ENCODE results near the gene ITCH. TPM values are rescaled to one million over a fixed set of nuclear protein-coding genes. Genes with fewer than 3 reads are reported as not detected.
"Not testable (repeated sequence)": the region's sequence is repeated elsewhere in the genome, so short reads cannot be mapped to it uniquely, and the experiment has no call there.

The ITCH gene
- total RNA-seq, 2 experiments from 2014 or later = 42.3 to 45.2 TPM

DNA sequence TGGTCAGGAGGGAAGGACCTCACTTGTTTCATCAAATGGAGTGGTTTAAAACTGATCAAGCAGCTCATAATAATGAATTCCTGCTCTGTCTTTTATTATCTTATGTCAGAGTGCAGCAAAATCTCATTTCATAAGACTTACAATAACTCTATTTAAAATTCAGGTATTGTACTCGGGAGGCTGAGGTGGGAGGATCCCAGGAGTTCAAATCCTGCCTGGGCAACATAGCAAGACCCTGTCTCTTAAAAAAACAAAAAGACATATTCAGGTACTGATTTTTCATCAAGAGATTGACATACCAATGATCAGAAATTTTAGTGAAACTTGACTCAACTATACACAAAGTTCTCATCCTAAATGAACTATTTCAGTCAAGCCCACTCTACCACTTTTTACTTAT, 147.5 kb downstream of the ITCH start:
- no peaks in the 10 kb centered on the region for H3K36me3 Mint-ChIP-seq
- ChIA-PET POLR2A (no interaction called here), CTCF (interaction anchor here (2.0 kb wide), 1 partner anchor 198 kb away, joined by 9 read pairs; no protein-coding TSS in a partner anchor)
- intact Hi-C loops (cut with micrococcal nuclease) = loop anchor here (10.0 kb wide), 1 partner anchor 516 kb away; the partner anchor contains the start of gene RALY
- no peak for DNase-seq
- no peak overlapping the region for H3K27ac Mint-ChIP-seq
- H3K9me3 Mint-ChIP-seq = no peaks in the 10 kb centered on the region
- H3K27me3 Mint-ChIP-seq = no peaks in the 10 kb centered on the region
- no peak overlapping the region for H3K4me3 Mint-ChIP-seq
- peaks cover 17% of the 10 kb centered on the region for H3K4me1 Mint-ChIP-seq (ENCODE audit: low read depth)

DNA sequence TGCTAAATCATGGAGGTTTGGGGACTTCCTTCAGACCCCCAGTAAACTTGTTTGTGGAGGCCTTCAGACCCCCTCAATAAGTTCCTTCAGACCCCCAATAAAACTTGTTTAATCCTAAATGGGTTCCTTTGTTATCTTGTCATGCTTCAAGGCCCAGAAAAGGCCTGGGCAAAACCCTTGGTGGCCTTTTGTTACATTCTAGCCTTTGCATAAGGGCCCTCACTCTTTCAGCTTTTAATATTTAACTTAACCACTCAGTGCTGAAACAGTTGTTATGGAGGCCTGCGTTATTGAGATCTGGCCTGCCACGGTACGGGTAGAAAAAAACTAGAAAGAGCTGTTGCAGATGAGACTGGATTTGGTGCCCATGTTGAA, 148.8 kb downstream of the ITCH start:
- no peaks in the 10 kb centered on the region for H3K9me3 Mint-ChIP-seq
- no peak overlapping the region for H3K27ac Mint-ChIP-seq
- H3K36me3 Mint-ChIP-seq = no peaks in the 10 kb centered on the region
- ChIA-PET CTCF (interaction anchor here (0.6 to 2.1 kb wide), 2 partner anchors 10 to 199 kb away, joined by 3 to 9 read pairs; no protein-coding TSS in a partner anchor), POLR2A (no interaction called here)
- H3K4me1 Mint-ChIP-seq (ENCODE audit: low read depth) = peaks cover 17% of the 10 kb centered on the region
- no peaks in the 10 kb centered on the region for H3K27me3 Mint-ChIP-seq
- H3K4me3 Mint-ChIP-seq = no peak overlapping the region
- no peak for DNase-seq
- intact Hi-C loops (cut with micrococcal nuclease) = loop anchor here (10.0 kb wide), 1 partner anchor 517 kb away; the partner anchor contains the start of gene RALY

DNA sequence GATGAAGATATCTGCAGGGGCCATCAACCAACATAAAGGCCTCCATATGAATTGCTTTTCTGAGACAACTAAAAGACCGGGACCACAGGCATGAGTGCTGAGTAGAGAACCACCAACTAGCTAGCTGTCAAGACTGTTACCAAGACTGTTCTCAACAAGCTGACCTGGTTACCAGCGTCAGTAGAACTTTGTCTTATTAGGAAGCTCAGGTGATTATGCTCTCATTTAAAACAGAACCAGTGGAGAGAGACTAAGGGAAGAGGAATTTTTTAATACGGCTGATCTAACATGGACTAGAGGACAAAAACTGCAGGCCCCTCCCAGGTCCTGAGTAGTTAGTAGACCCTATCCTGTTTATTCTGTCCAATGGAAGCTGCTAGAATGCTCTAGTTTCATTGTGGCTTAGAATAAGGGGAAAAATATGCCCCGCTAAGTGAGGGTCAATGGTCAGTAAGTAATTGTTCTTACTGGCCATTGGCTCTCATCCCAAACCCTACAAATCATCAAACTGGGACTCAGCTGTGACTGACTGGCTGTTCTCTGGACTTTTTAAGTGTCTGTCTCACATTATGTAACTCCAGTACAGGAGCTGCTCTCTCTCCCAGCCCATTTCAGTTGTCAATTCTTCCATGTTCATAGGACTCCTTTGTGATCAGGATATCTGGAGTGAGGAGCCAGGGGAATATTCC, 149.3 kb downstream of the ITCH start:
- DNase-seq = no peak
- H3K4me3 Mint-ChIP-seq = no peak overlapping the region
- H3K27ac Mint-ChIP-seq = no peak overlapping the region
- peaks cover 17% of the 10 kb centered on the region for H3K4me1 Mint-ChIP-seq (ENCODE audit: low read depth)
- no peaks in the 10 kb centered on the region for H3K9me3 Mint-ChIP-seq
- no peaks in the 10 kb centered on the region for H3K27me3 Mint-ChIP-seq
- CTCF ChIA-PET = interaction anchor here (0.6 to 2.1 kb wide), 2 partner anchors 11 to 200 kb away, joined by 3 to 9 read pairs; no protein-coding TSS in a partner anchor
- POLR2A ChIA-PET = no interaction called here
- intact Hi-C loops (cut with micrococcal nuclease) = loop anchor here (10.0 kb wide), 1 partner anchor 518 kb away; the partner anchor contains the start of gene RALY
- no peaks in the 10 kb centered on the region for H3K36me3 Mint-ChIP-seq

DNA sequence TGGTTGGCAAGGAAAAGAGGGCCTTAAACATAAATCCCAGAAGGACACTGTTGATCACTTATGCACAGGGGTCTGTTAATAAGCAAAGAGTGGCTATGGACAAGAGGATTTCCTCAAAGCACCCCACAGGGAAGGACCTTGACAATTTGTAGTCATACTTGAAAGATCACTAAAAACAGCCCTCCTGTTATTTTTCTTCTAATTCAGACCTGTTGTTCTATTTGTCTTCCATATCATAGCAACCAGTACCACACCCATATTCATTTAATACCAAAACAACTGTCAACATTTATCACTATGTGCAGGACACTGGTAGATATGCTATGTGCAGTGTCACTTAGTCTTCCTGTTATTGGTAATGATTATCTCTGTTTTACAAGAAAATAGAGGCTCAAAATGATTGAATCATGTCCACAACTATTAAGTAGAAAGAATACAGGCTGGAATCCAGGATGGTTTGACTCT, 149.9 kb downstream of the ITCH start:
- Mint-ChIP-seq H3K4me3 (no peak overlapping the region), H3K27me3 (no peaks in the 10 kb centered on the region), H3K36me3 (no peaks in the 10 kb centered on the region), H3K27ac (no peak overlapping the region), H3K9me3 (no peaks in the 10 kb centered on the region), H3K4me1 (ENCODE audit: low read depth) (peaks cover 20% of the 10 kb centered on the region)
- intact Hi-C loops (cut with micrococcal nuclease) = loop anchor here (10.0 kb wide), 1 partner anchor 518 kb away; the partner anchor contains the start of gene RALY
- ChIA-PET POLR2A (no interaction called here), CTCF (interaction anchor here (2.1 kb wide), 1 partner anchor 200 kb away, joined by 9 read pairs; no protein-coding TSS in a partner anchor)
- no peak for DNase-seq

DNA sequence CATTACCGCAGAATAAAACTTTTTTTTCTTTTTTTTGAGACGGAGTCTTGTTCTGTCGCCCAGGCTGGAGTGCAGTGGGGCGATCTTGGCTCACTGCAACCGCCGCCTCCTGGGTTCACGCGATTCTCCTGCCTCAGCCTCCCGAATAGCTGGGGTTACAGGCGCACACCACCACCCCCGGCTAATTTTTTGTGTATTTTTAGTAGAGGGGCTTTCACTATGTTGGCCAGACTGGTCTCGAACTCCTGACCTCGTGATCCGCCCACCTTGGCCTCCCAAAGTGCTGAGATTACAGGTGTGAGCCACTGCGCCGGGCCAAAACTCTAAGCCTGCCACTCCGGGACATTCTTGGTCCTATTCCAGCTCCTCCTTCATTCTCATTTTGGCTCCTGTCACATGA, 151.0 kb downstream of the ITCH start:
- DNase-seq, H3K27ac Mint-ChIP-seq, H3K9me3 Mint-ChIP-seq, POLR2A ChIA-PET, H3K4me3 Mint-ChIP-seq, H3K27me3 Mint-ChIP-seq, H3K36me3 Mint-ChIP-seq: not testable (repeated sequence)
- CTCF ChIA-PET = interaction anchor here (5.4 kb wide), 1 partner anchor 201 kb away, joined by 97 read pairs; no protein-coding TSS in a partner anchor
- intact Hi-C loops (cut with micrococcal nuclease) = loop anchor here (2.0 to 10.0 kb wide), 2 partner anchors 201 to 519 kb away; partner anchors contain the start of gene RALY
- peaks cover 28% of the 10 kb centered on the region for H3K4me1 Mint-ChIP-seq (ENCODE audit: low read depth)

DNA sequence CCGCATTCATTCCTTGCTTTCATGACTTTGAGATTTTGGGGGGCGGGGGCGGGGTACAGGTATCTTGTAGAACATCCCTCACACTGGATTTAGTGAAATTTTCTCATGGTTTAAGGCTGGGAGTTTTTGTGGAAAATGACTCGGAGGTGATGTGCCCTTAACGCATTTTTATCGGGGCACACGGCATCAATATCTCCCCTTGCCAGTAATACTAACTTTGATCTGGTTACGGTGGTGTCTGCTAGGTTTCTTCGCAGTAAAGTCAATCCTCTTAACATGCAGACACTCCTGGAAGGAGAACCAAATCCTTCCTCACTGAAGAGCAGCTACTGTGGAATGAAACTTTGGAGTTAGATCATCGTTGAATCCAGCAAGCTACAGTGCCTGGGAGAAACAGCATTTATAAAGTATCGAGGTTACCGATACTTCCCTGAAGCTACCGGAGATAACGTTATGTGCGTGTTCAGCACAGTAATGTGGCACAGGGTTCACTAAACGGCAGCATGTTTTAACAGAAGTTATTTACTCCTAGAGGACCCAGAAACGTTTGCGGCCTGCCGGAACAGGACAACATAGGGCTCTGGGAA, 151.9 kb downstream of the ITCH start:
- DNase-seq = no peak
- H3K4me1 Mint-ChIP-seq (ENCODE audit: low read depth) = peaks cover 31% of the 10 kb centered on the region
- peak overlapping the region; percentile 98 for H3K4me3 Mint-ChIP-seq
- no peaks in the 10 kb centered on the region for H3K27me3 Mint-ChIP-seq
- POLR2A ChIA-PET = interaction anchor here (0.7 to 2.7 kb wide), 4 partner anchors 24 to 403 kb away, joined by 3 to 21 read pairs (median 4); partner anchors contain the start of genes AHCY and EIF2S2
- H3K9me3 Mint-ChIP-seq = no peaks in the 10 kb centered on the region
- CTCF ChIA-PET = interaction anchor here (1.2 to 5.4 kb wide), 4 partner anchors 8 to 202 kb away, joined by 4 to 97 read pairs (median 18); no protein-coding TSS in a partner anchor
- intact Hi-C loops (cut with micrococcal nuclease) = loop anchor here (1.0 to 10.0 kb wide), 3 partner anchors 194 to 520 kb away; partner anchors contain the start of gene RALY
- H3K36me3 Mint-ChIP-seq = peaks cover 3% of the 10 kb centered on the region
- H3K27ac Mint-ChIP-seq = peak overlapping the region; percentile 92

DNA sequence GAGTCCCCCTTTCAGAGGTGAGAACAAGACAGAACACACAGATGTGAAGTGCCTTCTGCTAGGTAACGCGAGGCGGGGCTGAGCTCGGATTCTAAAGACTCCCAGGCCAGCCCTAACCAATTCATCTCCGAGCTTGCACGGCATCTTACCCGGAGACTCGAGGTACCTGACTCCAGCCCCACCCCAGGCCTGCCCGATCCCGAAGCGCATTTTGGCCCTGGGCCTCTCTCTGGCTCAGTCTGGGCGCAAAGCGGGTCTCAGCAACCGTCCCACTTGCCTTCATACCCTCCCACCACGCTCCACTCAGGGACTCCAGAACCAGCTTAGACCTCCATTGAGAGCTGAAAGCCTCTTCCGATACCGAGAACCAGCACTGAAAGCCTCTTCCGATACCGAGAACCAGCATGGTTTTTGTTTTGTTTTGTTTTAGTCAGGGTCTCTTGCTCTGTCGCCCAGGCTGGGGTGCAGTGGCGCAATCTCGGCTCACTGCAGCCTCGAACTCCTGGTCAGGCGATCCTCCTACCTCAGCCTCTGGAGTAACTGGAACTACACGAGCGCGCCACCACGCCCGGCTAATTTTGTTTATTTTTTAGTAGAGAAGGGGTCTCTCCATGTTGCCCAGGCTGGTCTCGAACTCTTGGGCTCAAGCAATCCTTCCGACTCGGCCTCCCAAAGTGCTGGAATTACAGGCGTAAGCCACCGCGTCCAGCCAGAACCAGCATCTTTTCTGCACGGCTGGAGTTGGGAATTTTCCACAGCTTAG, 152.6 kb downstream of the ITCH start:
- Mint-ChIP-seq H3K36me3 (peaks cover 6% of the 10 kb centered on the region), H3K9me3 (no peaks in the 10 kb centered on the region), H3K27me3 (no peaks in the 10 kb centered on the region), H3K4me1 (ENCODE audit: low read depth) (peaks cover 34% of the 10 kb centered on the region), H3K27ac (peak overlapping the region; percentile 92), H3K4me3 (peak overlapping the region; percentile 98)
- intact Hi-C loops (cut with micrococcal nuclease) = loop anchor here (1.0 to 10.0 kb wide), 6 partner anchors 153 to 521 kb away; partner anchors contain the start of genes AHCY, ITCH, PIGU and RALY
- ChIA-PET POLR2A (interaction anchor here (0.7 to 2.7 kb wide), 9 partner anchors 15 to 404 kb away, joined by 3 to 21 read pairs (median 6); partner anchors contain the start of genes AHCY, EIF2S2, ITCH and MAP1LC3A), CTCF (interaction anchor here (0.7 to 5.4 kb wide), 7 partner anchors 7 to 213 kb away, joined by 3 to 97 read pairs (median 8); partner anchors contain the start of genes AHCY and ITCH)
- peak; percentile 83 for DNase-seq

DNA sequence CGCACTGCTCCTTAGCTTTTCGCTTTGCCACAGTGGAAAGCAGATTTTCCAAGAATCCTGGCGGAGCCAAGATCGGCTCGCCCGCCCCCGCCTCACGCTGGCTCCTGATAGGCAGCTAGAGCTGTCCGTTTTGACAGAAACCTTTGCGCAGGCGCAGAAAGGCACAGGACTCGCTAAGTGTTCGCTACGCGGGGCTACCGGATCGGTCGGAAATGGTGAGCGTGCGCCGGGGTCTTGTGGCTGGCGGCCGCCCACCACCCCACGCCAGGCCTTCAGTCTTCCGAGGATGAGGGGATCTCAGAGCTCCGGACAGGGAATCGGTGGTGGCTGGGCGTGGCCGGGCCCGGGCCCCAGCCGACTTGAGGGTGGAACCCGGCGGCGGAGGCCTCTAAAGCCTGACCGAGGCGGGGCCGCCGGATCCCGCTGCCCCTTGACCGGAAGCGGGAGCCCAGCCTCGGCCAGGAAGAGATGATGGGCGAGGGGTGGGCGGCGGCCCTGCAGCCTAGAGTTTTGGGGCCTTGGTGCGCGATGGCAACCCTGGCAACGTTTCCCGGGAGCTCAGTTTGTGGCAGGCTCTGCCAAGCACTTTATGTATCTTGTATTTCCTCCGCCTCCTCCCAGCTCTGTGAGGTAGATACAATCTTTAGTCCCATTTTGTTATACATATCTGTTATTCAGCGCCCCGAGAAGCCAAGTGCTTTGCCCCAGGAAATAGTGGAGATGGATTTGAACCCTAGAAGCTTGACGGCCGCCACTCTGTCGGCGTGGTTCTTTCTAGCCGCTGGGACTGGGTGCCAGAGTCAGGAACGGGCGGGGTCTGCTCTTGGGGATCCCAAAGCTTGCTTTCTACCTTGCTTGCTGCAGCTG, 153.4 kb downstream of the ITCH start, which contains the start of gene DYNLRB1:
TSS of gene DYNLRB1 (plus strand) at position 176 of the 867 bp plus-strand sequence. CDS start at position 213, 37 bp downstream.
- POLR2A ChIA-PET = interaction anchor here (0.9 to 2.7 kb wide), 13 partner anchors 14 to 790 kb away, joined by 3 to 21 read pairs (median 5); partner anchors contain the start of genes AHCY, EIF2S2, ITCH and MAP1LC3A
- H3K9me3 Mint-ChIP-seq = no peaks in the 10 kb centered on the region
- H3K4me1 Mint-ChIP-seq (ENCODE audit: low read depth) = peaks cover 34% of the 10 kb centered on the region
- intact Hi-C loops (cut with micrococcal nuclease) = loop anchor here (1.0 to 10.0 kb wide), 4 partner anchors 154 to 522 kb away; partner anchors contain the start of genes AHCY, ITCH, PIGU and RALY
- peaks cover 8% of the 10 kb centered on the region for H3K36me3 Mint-ChIP-seq
- peak within 1 kb of the TSS; percentile 98 for H3K4me3 Mint-ChIP-seq
- CTCF ChIA-PET = interaction anchor here (0.6 to 5.4 kb wide), 10 partner anchors 23 to 462 kb away, joined by 3 to 97 read pairs (median 6); partner anchors contain the start of genes AHCY and ITCH
- peak; percentile 96 for DNase-seq
- H3K27ac Mint-ChIP-seq = peak within 1 kb of the TSS; percentile 92
- H3K27me3 Mint-ChIP-seq = no peaks in the 10 kb centered on the region

DNA sequence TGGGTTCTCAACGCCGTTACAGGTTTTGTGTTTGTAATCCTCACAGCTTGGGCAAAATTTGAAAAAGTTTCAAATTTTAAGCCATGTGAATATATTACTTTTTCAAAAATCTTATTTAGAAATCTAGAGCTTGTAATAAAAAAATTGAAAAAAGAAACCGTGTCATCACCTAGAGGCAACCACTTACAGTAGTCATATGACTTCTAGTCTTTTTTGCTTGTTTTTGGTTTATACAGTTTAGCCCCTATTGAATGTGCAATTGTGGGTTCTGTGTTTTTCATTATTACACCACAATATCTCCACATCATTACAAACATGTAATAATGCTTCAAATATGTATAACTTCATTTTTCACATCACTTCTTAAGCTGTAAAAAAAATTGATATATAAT, 154.0 kb downstream of the ITCH start:
- CTCF ChIA-PET = interaction anchor here (1.2 to 5.4 kb wide), 7 partner anchors 22 to 252 kb away, joined by 4 to 97 read pairs (median 7); partner anchors contain the start of genes AHCY and ITCH
- Mint-ChIP-seq H3K36me3 (peaks cover 12% of the 10 kb centered on the region), H3K9me3 (no peaks in the 10 kb centered on the region)

DNA sequence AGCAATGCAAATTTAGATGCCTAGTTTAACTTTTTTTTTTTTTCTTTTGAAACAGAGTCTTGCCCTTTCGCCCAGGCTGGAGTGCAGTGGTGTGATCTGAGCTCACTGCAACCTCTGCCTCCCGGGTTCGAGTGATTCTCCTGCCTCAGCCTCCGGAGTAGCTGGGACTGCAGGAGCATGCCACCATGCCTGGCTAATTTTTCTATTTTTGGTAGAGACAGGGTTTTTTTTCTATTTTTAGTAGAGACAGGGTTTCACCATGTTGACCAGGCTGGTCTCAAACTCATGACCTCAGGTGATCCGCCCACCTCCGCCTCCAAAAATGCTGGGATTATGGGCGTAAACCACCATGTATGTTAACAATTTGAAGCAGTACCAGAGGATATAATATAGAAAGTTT, 155.8 kb downstream of the ITCH start:
- H3K27ac Mint-ChIP-seq, H3K27me3 Mint-ChIP-seq, H3K4me3 Mint-ChIP-seq, POLR2A ChIA-PET, H3K9me3 Mint-ChIP-seq, DNase-seq: not testable (repeated sequence)
- intact Hi-C loops (cut with micrococcal nuclease) = loop anchor here (10.0 kb wide), 1 partner anchor 524 kb away; the partner anchor contains the start of gene RALY
- Mint-ChIP-seq H3K36me3 (peaks cover 14% of the 10 kb centered on the region), H3K4me1 (ENCODE audit: low read depth) (peaks cover 41% of the 10 kb centered on the region)
- CTCF ChIA-PET = interaction anchor here (0.6 to 5.4 kb wide), 2 partner anchors 196 to 206 kb away, joined by 3 to 97 read pairs; no protein-coding TSS in a partner anchor

More for the DNA sequence above, 154.0 kb downstream of the ITCH start:
- peak overlapping the region; percentile 98 for H3K4me3 Mint-ChIP-seq
- peak overlapping the region; percentile 92 for H3K27ac Mint-ChIP-seq
- POLR2A ChIA-PET = interaction anchor here (0.9 to 2.7 kb wide), 12 partner anchors 14 to 789 kb away, joined by 3 to 21 read pairs (median 6); partner anchors contain the start of genes AHCY, ITCH, MAP1LC3A and TP53INP2
- H3K4me1 Mint-ChIP-seq (ENCODE audit: low read depth) = peaks cover 36% of the 10 kb centered on the region
- DNase-seq = no peak
- intact Hi-C loops (cut with micrococcal nuclease) = loop anchor here (2.0 to 10.0 kb wide), 3 partner anchors 154 to 522 kb away; partner anchors contain the start of genes ITCH, PIGU and RALY
- H3K27me3 Mint-ChIP-seq = no peaks in the 10 kb centered on the region
